Ovary (tissue), 3 donors: ENCODE results near the gene LIPM.

ENCODE experiments used
- EP300 ChIP-seq: sonication (generic); formaldehyde crosslinking; IDR thresholded peaks from one replicate; pipeline ENCODE4 v1.6.1; 2017; ENCODE audit warnings: antibody characterized with exemption
- POLR2A ChIP-seq: fragments of 450-650 bp; IDR thresholded peaks from one replicate; pipeline ENCODE4 v1.6.1; 2017; ENCODE audit warnings: antibody characterized with exemption, mild to moderate bottlenecking, moderate library complexity
- TF ChIP-seq, protein P1 (sequence below), 3 donors: fragments of 450-650 bp in 2 of 3; fragments of 200-600 bp in 1 of 3; IDR thresholded peaks; one replicate each; pipeline versions ENCODE4 v1.5.1 to v1.8.0; 2016 to 2022; ENCODE audit warnings: antibody characterized with exemption in 3 of 3, mild to moderate bottlenecking in 1 of 3
- donor health status: DM: no; HTN: no; CAD: no.

DNA sequence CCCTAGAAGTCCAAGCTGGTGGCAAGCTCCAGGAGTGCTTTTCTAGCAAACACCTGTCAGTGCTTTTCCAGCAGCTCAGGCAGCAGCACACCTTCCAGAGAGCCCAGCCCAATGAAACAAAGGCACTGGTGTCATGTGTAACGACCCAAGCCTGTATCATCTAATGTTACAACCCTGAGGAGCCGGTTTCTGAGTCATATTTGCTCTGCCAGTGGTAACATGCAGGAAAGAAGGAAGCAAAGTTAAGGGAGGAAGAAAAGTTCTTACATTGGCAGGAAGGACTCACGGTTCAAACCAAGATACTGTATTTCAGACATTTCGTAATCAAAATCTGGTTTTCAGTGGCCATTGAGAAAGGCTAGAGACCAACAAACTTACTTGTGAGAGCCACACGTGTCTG lies 49.2 kb downstream of the LIPM start, which contains the start of gene ANKRD22:
- TF ChIP-seq, protein P1, sequence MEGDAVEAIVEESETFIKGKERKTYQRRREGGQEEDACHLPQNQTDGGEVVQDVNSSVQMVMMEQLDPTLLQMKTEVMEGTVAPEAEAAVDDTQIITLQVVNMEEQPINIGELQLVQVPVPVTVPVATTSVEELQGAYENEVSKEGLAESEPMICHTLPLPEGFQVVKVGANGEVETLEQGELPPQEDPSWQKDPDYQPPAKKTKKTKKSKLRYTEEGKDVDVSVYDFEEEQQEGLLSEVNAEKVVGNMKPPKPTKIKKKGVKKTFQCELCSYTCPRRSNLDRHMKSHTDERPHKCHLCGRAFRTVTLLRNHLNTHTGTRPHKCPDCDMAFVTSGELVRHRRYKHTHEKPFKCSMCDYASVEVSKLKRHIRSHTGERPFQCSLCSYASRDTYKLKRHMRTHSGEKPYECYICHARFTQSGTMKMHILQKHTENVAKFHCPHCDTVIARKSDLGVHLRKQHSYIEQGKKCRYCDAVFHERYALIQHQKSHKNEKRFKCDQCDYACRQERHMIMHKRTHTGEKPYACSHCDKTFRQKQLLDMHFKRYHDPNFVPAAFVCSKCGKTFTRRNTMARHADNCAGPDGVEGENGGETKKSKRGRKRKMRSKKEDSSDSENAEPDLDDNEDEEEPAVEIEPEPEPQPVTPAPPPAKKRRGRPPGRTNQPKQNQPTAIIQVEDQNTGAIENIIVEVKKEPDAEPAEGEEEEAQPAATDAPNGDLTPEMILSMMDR (IDR thresholded peaks at IDR 0.05) = no peak
- TF ChIP-seq POLR2A (no peak), EP300 (no peak)
